ENCODE results near the gene LGR4. TPM values are rescaled to one million over a fixed set of nuclear protein-coding genes. Genes with fewer than 3 reads are reported as not detected.
A peak's percentile ranks its signal among the peaks of the same experiment; 100 is the strongest.

LGR4 gene
- total and polyA plus RNA-seq, 2 of the 13 experiments (the other 11 are each of a cell fraction or from before 2014, with no cell fraction given), result 42.1 to 68.7 TPM

- peak; percentile 85; the same call in 1 of the 2 replicates for TF ChIP-seq NFAT5 (CRISPR knock-in tag; IDR thresholded peaks at IDR 0.05)
- TF ChIP-seq YY1 (IDR thresholded peaks at IDR 0.05; ENCODE audit: insufficient read depth, insufficient replicate concordance, low read depth, low read length), result peak; percentile 79
- 0 out of 2 replicates have a peak, but pooled peaks have one; percentile 45 for TF ChIP-seq ZNF780A (CRISPR knock-in tag; IDR thresholded peaks at IDR 0.05)
- TF ChIP-seq SAP130 (CRISPR knock-in tag; IDR thresholded peaks at IDR 0.05; ENCODE audit: low read depth), result peak; percentile 99
- TF ChIP-seq EEA1 (CRISPR knock-in tag; IDR thresholded peaks at IDR 0.05; ENCODE audit: borderline replicate concordance), result no peak
- peak; percentile 51 to 69; a peak in 3 of 4 replicates for TF ChIP-seq POLR2A (IDR thresholded peaks at IDR 0.05; ENCODE audit: insufficient read depth in 1 of 2, low read depth in 2 of 2, low read length in 2 of 2)
- TF ChIP-seq, protein P1, sequence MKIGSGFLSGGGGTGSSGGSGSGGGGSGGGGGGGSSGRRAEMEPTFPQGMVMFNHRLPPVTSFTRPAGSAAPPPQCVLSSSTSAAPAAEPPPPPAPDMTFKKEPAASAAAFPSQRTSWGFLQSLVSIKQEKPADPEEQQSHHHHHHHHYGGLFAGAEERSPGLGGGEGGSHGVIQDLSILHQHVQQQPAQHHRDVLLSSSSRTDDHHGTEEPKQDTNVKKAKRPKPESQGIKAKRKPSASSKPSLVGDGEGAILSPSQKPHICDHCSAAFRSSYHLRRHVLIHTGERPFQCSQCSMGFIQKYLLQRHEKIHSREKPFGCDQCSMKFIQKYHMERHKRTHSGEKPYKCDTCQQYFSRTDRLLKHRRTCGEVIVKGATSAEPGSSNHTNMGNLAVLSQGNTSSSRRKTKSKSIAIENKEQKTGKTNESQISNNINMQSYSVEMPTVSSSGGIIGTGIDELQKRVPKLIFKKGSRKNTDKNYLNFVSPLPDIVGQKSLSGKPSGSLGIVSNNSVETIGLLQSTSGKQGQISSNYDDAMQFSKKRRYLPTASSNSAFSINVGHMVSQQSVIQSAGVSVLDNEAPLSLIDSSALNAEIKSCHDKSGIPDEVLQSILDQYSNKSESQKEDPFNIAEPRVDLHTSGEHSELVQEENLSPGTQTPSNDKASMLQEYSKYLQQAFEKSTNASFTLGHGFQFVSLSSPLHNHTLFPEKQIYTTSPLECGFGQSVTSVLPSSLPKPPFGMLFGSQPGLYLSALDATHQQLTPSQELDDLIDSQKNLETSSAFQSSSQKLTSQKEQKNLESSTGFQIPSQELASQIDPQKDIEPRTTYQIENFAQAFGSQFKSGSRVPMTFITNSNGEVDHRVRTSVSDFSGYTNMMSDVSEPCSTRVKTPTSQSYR (CRISPR knock-in tag; IDR thresholded peaks at IDR 0.05; ENCODE audit: borderline replicate concordance), result peak; percentile 38; the same call in 1 of the 2 replicates
- TF ChIP-seq SMAD9 (CRISPR knock-in tag; IDR thresholded peaks at IDR 0.05), result peak; percentile 81; the same call in 1 of the 2 replicates
- peak; percentile 88 for TF ChIP-seq HNRNPLL (IDR thresholded peaks at IDR 0.05; ENCODE audit: low read depth, low read length, poor library complexity, severe bottlenecking)
- peak; percentile 83 for TF ChIP-seq HOXA3 (CRISPR knock-in tag; IDR thresholded peaks at IDR 0.05)
- TF ChIP-seq CAMTA2 (CRISPR knock-in tag; IDR thresholded peaks at IDR 0.05; ENCODE audit: borderline replicate concordance), result no peak
- TF ChIP-seq ZNF75D (CRISPR knock-in tag; IDR thresholded peaks at IDR 0.05; ENCODE audit: borderline replicate concordance), result no peak
- TF ChIP-seq FOSL1 (CRISPR knock-in tag; IDR thresholded peaks at IDR 0.05; ENCODE audit: borderline replicate concordance), result no peak
- TF ChIP-seq, protein P2, sequence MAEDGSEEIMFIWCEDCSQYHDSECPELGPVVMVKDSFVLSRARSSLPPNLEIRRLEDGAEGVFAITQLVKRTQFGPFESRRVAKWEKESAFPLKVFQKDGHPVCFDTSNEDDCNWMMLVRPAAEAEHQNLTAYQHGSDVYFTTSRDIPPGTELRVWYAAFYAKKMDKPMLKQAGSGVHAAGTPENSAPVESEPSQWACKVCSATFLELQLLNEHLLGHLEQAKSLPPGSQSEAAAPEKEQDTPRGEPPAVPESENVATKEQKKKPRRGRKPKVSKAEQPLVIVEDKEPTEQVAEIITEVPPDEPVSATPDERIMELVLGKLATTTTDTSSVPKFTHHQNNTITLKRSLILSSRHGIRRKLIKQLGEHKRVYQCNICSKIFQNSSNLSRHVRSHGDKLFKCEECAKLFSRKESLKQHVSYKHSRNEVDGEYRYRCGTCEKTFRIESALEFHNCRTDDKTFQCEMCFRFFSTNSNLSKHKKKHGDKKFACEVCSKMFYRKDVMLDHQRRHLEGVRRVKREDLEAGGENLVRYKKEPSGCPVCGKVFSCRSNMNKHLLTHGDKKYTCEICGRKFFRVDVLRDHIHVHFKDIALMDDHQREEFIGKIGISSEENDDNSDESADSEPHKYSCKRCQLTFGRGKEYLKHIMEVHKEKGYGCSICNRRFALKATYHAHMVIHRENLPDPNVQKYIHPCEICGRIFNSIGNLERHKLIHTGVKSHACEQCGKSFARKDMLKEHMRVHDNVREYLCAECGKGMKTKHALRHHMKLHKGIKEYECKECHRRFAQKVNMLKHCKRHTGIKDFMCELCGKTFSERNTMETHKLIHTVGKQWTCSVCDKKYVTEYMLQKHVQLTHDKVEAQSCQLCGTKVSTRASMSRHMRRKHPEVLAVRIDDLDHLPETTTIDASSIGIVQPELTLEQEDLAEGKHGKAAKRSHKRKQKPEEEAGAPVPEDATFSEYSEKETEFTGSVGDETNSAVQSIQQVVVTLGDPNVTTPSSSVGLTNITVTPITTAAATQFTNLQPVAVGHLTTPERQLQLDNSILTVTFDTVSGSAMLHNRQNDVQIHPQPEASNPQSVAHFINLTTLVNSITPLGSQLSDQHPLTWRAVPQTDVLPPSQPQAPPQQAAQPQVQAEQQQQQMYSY (CRISPR knock-in tag; IDR thresholded peaks at IDR 0.05), result 0 out of 2 replicates have a peak, but pooled peaks have one; percentile 56
- peak; percentile 26; the same call in 1 of the 2 replicates for TF ChIP-seq CBX5 (CRISPR knock-in tag; IDR thresholded peaks at IDR 0.05; ENCODE audit: borderline replicate concordance)
- peak; percentile 82; the same call in 1 of the 2 replicates for TF ChIP-seq TMF1 (CRISPR knock-in tag; IDR thresholded peaks at IDR 0.05; ENCODE audit: low read depth)
Observed at GRCh38 chr11:27362749-27363575, 109.6 kb downstream of the LGR4 start, which contains the start of gene CCDC34 (continued).

Measured in HepG2 (cell line).